H1 (cell line): ENCODE measurements around the gene ADAM19. TPM values are rescaled to one million over a fixed set of nuclear protein-coding genes. Genes with fewer than 3 reads are reported as not detected.

Source experiments
- CTBP2 ChIP-seq: IDR thresholded peaks from 2 replicates; pipeline ENCODE4 v1.7.0; 2011; ENCODE audit warnings: borderline replicate concordance, mild to moderate bottlenecking, moderate library complexity, mixed read lengths, low read length; ENCODE audit not compliant: insufficient read depth, insufficient read length
- polyA plus RNA-seq, 7 experiments: library from polyadenylated mRNA; depleted of rRNA in 3 of 7; stranded (reverse) in 5 of 7; unstranded in 2 of 7; fragments of >200 nt in 5 of 7; fragments of 200-250 nt in 2 of 7; gene quantifications; 1 replicate in 5 of 7; 2 replicates in 1 of 7; 4 replicates in 1 of 7; pipeline versions ENCODE4 v1.2.1 to v1.2.3, GENCODE V29; 2011 to 2013; ENCODE audit warnings: missing spikeins in 2 of 7, mixed read lengths in 2 of 7
- total RNA-seq: library from RNA; stranded (reverse); fragmentation: NEBNext Ultra II Directional; extraction: Animal tissue kit (Norgen Biotek cat#: 25700); gene quantifications from 2 replicates; pipeline ENCODE4 v1.2.1, GENCODE V29; 2021
- TF ChIP-seq, protein P1 (sequence below): fragments of 300-600 bp; sonication (generic); IDR thresholded peaks from 2 replicates; pipeline ENCODE4 v1.7.1; 2012; ENCODE audit warnings: low read length, moderate library complexity, mild to moderate bottlenecking, inconsistent platforms; ENCODE audit not compliant: insufficient replicate concordance

Gene ADAM19
- total and polyA plus RNA-seq, 2 of the 8 experiments (the other 6 are each of a cell fraction or from before 2014, with no cell fraction given): 6.5 to 22.7 TPM

DNA sequence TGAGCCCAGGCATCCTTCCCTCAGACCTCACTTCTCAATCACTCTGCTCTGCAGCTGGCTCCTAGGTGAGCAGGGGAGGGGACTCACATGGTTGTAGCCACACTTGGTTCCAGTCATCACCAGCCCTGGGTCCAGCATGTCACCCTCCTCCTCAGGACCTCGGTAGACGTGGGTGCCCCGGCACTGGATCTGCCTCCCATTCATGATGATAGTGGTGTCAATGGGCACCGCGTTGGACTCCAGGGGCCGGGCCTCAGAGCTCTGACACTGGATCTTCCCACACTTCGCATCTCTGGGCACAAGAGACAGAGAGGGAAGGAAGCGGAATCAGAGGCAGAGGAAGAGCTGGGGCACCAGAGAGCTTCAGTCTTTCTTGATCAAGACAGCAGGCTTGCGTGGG is 82.7 kb downstream of the ADAM19 start (continued):
- TF ChIP-seq, protein P1, sequence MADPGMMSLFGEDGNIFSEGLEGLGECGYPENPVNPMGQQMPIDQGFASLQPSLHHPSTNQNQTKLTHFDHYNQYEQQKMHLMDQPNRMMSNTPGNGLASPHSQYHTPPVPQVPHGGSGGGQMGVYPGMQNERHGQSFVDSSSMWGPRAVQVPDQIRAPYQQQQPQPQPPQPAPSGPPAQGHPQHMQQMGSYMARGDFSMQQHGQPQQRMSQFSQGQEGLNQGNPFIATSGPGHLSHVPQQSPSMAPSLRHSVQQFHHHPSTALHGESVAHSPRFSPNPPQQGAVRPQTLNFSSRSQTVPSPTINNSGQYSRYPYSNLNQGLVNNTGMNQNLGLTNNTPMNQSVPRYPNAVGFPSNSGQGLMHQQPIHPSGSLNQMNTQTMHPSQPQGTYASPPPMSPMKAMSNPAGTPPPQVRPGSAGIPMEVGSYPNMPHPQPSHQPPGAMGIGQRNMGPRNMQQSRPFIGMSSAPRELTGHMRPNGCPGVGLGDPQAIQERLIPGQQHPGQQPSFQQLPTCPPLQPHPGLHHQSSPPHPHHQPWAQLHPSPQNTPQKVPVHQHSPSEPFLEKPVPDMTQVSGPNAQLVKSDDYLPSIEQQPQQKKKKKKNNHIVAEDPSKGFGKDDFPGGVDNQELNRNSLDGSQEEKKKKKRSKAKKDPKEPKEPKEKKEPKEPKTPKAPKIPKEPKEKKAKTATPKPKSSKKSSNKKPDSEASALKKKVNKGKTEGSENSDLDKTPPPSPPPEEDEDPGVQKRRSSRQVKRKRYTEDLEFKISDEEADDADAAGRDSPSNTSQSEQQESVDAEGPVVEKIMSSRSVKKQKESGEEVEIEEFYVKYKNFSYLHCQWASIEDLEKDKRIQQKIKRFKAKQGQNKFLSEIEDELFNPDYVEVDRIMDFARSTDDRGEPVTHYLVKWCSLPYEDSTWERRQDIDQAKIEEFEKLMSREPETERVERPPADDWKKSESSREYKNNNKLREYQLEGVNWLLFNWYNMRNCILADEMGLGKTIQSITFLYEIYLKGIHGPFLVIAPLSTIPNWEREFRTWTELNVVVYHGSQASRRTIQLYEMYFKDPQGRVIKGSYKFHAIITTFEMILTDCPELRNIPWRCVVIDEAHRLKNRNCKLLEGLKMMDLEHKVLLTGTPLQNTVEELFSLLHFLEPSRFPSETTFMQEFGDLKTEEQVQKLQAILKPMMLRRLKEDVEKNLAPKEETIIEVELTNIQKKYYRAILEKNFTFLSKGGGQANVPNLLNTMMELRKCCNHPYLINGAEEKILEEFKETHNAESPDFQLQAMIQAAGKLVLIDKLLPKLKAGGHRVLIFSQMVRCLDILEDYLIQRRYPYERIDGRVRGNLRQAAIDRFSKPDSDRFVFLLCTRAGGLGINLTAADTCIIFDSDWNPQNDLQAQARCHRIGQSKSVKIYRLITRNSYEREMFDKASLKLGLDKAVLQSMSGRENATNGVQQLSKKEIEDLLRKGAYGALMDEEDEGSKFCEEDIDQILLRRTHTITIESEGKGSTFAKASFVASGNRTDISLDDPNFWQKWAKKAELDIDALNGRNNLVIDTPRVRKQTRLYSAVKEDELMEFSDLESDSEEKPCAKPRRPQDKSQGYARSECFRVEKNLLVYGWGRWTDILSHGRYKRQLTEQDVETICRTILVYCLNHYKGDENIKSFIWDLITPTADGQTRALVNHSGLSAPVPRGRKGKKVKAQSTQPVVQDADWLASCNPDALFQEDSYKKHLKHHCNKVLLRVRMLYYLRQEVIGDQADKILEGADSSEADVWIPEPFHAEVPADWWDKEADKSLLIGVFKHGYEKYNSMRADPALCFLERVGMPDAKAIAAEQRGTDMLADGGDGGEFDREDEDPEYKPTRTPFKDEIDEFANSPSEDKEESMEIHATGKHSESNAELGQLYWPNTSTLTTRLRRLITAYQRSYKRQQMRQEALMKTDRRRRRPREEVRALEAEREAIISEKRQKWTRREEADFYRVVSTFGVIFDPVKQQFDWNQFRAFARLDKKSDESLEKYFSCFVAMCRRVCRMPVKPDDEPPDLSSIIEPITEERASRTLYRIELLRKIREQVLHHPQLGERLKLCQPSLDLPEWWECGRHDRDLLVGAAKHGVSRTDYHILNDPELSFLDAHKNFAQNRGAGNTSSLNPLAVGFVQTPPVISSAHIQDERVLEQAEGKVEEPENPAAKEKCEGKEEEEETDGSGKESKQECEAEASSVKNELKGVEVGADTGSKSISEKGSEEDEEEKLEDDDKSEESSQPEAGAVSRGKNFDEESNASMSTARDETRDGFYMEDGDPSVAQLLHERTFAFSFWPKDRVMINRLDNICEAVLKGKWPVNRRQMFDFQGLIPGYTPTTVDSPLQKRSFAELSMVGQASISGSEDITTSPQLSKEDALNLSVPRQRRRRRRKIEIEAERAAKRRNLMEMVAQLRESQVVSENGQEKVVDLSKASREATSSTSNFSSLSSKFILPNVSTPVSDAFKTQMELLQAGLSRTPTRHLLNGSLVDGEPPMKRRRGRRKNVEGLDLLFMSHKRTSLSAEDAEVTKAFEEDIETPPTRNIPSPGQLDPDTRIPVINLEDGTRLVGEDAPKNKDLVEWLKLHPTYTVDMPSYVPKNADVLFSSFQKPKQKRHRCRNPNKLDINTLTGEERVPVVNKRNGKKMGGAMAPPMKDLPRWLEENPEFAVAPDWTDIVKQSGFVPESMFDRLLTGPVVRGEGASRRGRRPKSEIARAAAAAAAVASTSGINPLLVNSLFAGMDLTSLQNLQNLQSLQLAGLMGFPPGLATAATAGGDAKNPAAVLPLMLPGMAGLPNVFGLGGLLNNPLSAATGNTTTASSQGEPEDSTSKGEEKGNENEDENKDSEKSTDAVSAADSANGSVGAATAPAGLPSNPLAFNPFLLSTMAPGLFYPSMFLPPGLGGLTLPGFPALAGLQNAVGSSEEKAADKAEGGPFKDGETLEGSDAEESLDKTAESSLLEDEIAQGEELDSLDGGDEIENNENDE: no peak
- TF ChIP-seq CTBP2: no peak
